SK-N-SH (cell line): ENCODE measurements around the gene SH3RF2. TPM values are rescaled to one million over a fixed set of nuclear protein-coding genes. Genes with fewer than 3 reads are reported as not detected.

ENCODE experiments used
- CTCF ChIA-PET: fragments of 300-600, 350-600 bp; formaldehyde crosslinking; extraction: SDS; loops from one replicate; lab custom pipeline; 2021; lab: Yijun Ruan, JAX
- POLR2A ChIA-PET: fragments of 350-600 bp; sonication (Branson Sonifier 250); formaldehyde crosslinking; extraction: SDS; loops from one replicate; lab custom pipeline; 2020; ENCODE audit warnings: antibody characterized with exemption, inconsistent platforms; lab: Yijun Ruan, JAX
- DNase-seq: peaks from one replicate; pipeline ENCODE4 v3.0.0; 2012
- H2AFZ ChIP-seq: fragments of 200-600 bp; sonication (generic); 2 replicates; pipeline ENCODE4 v1.8.1; 2016; ENCODE audit warnings: antibody characterized with exemption, mild to moderate bottlenecking, low read depth
- H3F3A ChIP-seq: fragments of 200-600 bp; sonication (generic); replicated peaks from 2 replicates; pipeline ENCODE3; 2016; ENCODE audit warnings: antibody characterized with exemption, mild to moderate bottlenecking; ENCODE audit not compliant: insufficient read depth
- H3K27ac ChIP-seq, 2 experiments: fragments of 200-500 bp in 1 of 2; fragments of 200-600 bp in 1 of 2; sonication (Bioruptor generic) in 1 of 2; sonication (generic), shearing (Covaris generic) in 1 of 2; 2 replicates each; pipeline versions ENCODE4 v1.5.1 to v1.6.1; 2014 to 2016; ENCODE audit warnings: low read depth in 2 of 2, inconsistent platforms in 1 of 2, low read length in 1 of 2, mild to moderate bottlenecking in 1 of 2, mixed read lengths in 1 of 2
- H3K27me3 ChIP-seq: fragments of 200-600 bp; sonication (generic), shearing (Covaris generic); 2 replicates; pipeline ENCODE4 v1.6.1; 2016; ENCODE audit warnings: mixed run types; ENCODE audit not compliant: insufficient read depth
- H3K36me3 ChIP-seq, 2 experiments: fragments of 200-500 bp in 1 of 2; fragments of 200-600 bp in 1 of 2; sonication (Bioruptor generic) in 1 of 2; sonication (generic) in 1 of 2; replicated peaks in 1 of 2; 2 replicates each; pipeline versions ENCODE3 to v1.5.1; 2014 to 2016; ENCODE audit warnings: low read length in 1 of 2, mild to moderate bottlenecking in 1 of 2; ENCODE audit not compliant: insufficient read depth in 2 of 2, control insufficient read depth in 1 of 2
- H3K4me1 ChIP-seq, 2 experiments: fragments of 200-500 bp in 1 of 2; fragments of 200-600 bp in 1 of 2; sonication (Bioruptor generic) in 1 of 2; sonication (generic), shearing (Covaris generic) in 1 of 2; 2 replicates each; pipeline versions ENCODE4 v1.5.1 to v1.6.1; 2014 to 2016; ENCODE audit warnings: low read depth in 1 of 2, low read length in 1 of 2, mixed run types in 1 of 2; ENCODE audit not compliant: insufficient read depth in 2 of 2, control insufficient read depth in 1 of 2
- H3K4me2 ChIP-seq: fragments of 200-600 bp; sonication (generic), shearing (Covaris generic); 2 replicates; pipeline ENCODE4 v1.6.1; 2017; ENCODE audit warnings: mixed run types
- H3K4me3 ChIP-seq, 2 experiments: fragments of 200-500 bp in 1 of 2; fragments of 200-600 bp in 1 of 2; sonication (Bioruptor generic) in 1 of 2; sonication (generic), shearing (Covaris generic) in 1 of 2; 2 replicates each; pipeline versions ENCODE4 v1.5.1 to v1.8.1; 2014 to 2016; ENCODE audit warnings: low read depth in 2 of 2, inconsistent platforms in 1 of 2, low read length in 1 of 2, mild to moderate bottlenecking in 1 of 2, mixed read lengths in 1 of 2, moderate library complexity in 1 of 2
- H3K79me2 ChIP-seq: fragments of 200-600 bp; sonication (generic); 2 replicates; pipeline ENCODE4 v1.8.1; 2017; ENCODE audit warnings: mild to moderate bottlenecking; ENCODE audit not compliant: insufficient read depth
- H3K9ac ChIP-seq: fragments of 200-600 bp; sonication (generic); 2 replicates; pipeline ENCODE4 v1.6.1; 2017; ENCODE audit warnings: mixed run types
- H3K9me2 ChIP-seq: fragments of 200-600 bp; sonication (generic); 2 replicates; pipeline ENCODE4 v1.6.1; 2017; ENCODE audit warnings: mixed run types
- H3K9me3 ChIP-seq: fragments of 200-600 bp; sonication (generic); 2 replicates; pipeline ENCODE4 v1.6.1; 2017; ENCODE audit warnings: mixed run types, mild to moderate bottlenecking, moderate library complexity
- H4K20me1 ChIP-seq: fragments of 200-600 bp; sonication (generic); 2 replicates; pipeline ENCODE4 v1.6.1; 2017; ENCODE audit warnings: mild to moderate bottlenecking, mixed run types; ENCODE audit not compliant: insufficient read depth
- EP300 ChIP-seq, 2 experiments: IDR thresholded peaks; 2 replicates each; pipeline versions ENCODE4 v1.4.0 to v1.6.1; 2012; ENCODE audit warnings: borderline replicate concordance in 1 of 2, low read depth in 1 of 2, low read length in 1 of 2
- FOSL2 ChIP-seq: IDR thresholded peaks from 2 replicates; pipeline ENCODE4 v1.4.0; 2012; ENCODE audit warnings: low read depth, mild to moderate bottlenecking, moderate library complexity, borderline replicate concordance
- GATA2 ChIP-seq: sonication (generic); formaldehyde crosslinking; IDR thresholded peaks from 2 replicates; pipeline ENCODE4 v1.5.0; 2020; ENCODE audit warnings: mild to moderate bottlenecking, missing genetic modification reagents
- MAX ChIP-seq: IDR thresholded peaks from 2 replicates; pipeline ENCODE4 v1.4.0; 2012; ENCODE audit warnings: low read depth
- MEF2A ChIP-seq: IDR thresholded peaks from 2 replicates; pipeline ENCODE4 v1.4.0; 2012; ENCODE audit warnings: low read depth, borderline replicate concordance
- MXI1 ChIP-seq: IDR thresholded peaks from 2 replicates; pipeline ENCODE4 v1.6.1; 2012; ENCODE audit warnings: mild to moderate bottlenecking, low read depth, low read length, improper control_type of control experiment
- NRF1 ChIP-seq: IDR thresholded peaks from 2 replicates; pipeline ENCODE4 v1.6.1; 2012; ENCODE audit warnings: low read depth, mild to moderate bottlenecking, low read length
- PBX3 ChIP-seq: IDR thresholded peaks from 2 replicates; pipeline ENCODE4; 2012
- RAD21 ChIP-seq: IDR thresholded peaks from 2 replicates; pipeline ENCODE4 v1.6.1; 2012; ENCODE audit warnings: mild to moderate bottlenecking, low read length
- REST ChIP-seq: IDR thresholded peaks from 2 replicates; pipeline ENCODE4 v1.6.1; 2012; ENCODE audit warnings: mild to moderate bottlenecking, low read depth, low read length, moderate library complexity
- RFX5 ChIP-seq: IDR thresholded peaks from 2 replicates; pipeline ENCODE4 v1.6.1; 2012; ENCODE audit warnings: mild to moderate bottlenecking, improper control_type of control experiment, low read length
- USF1 ChIP-seq: IDR thresholded peaks from 2 replicates; pipeline ENCODE4 v1.4.0; 2012; ENCODE audit warnings: low read depth, borderline replicate concordance
- USF2 ChIP-seq: fragments of 150-350 bp; IDR thresholded peaks from 2 replicates; pipeline ENCODE4 v1.6.1; 2017; ENCODE audit warnings: antibody characterized with exemption, low read length, low read depth, borderline replicate concordance
- YY1 ChIP-seq: IDR thresholded peaks from 2 replicates; pipeline ENCODE4 v1.4.0; 2012; ENCODE audit warnings: low read depth, mild to moderate bottlenecking
- WGBS: methylation state at CpG from one replicate; pipeline ENCODE4 v1.1.6; 2017; ENCODE audit warnings: low lambda C conversion rate; 5-methylcytosine and 5-hydroxymethylcytosine counted together
- polyA plus RNA-seq, 3 experiments: library from polyadenylated mRNA; depleted of rRNA; stranded (reverse); fragments of >200 nt; gene quantifications; 2 replicates each; pipeline ENCODE4 v1.2.3, GENCODE V29; 2012

SH3RF2 gene
- polyA plus RNA-seq, 1 of the 3 experiments (the other 2 are of a cell fraction) = 0.87 TPM

GRCh38 chr5:145920542-145921210 lies 15.7 kb upstream of the SH3RF2 start:
- no peaks in the 10 kb centered on the region for H4K20me1 ChIP-seq
- TF ChIP-seq MEF2A = no peak
- TF ChIP-seq GATA2 (CRISPR knock-in tag) = no peak
- no peak for TF ChIP-seq FOSL2
- TF ChIP-seq EP300 (IDR thresholded peaks at IDR 0.05; ENCODE audit: borderline replicate concordance in 1 of 2, low read depth in 1 of 2, low read length in 1 of 2) = no peak
- TF ChIP-seq REST = no peak
- TF ChIP-seq MXI1 = no peak
- no peak for TF ChIP-seq NRF1
- TF ChIP-seq RAD21 = no peak
- no peak for TF ChIP-seq USF1
- no peak for TF ChIP-seq USF2
- TF ChIP-seq, all 33 proteins: peak for 0
- Histone ChIP-seq H2AFZ (no peak overlapping the region), H3K27ac (no peak overlapping the region), H3K4me2 (no peak overlapping the region), H3K4me3 (no peak overlapping the region), H3K9me3 (no peaks in the 10 kb centered on the region), H3F3A (peaks cover 15% of the 10 kb centered on the region), H3K27me3 (no peaks in the 10 kb centered on the region), H3K9me2 (no peaks in the 10 kb centered on the region), H3K9ac (no peak overlapping the region), H3K36me3 (no peaks in the 10 kb centered on the region), H3K4me1 (peaks cover 0 to 24% of the 10 kb centered on the region in 2 experiments; a peak in 3 of 4 replicates), H3K79me2 (no peaks in the 10 kb centered on the region)
- WGBS = 80% methylated on average over 1 of the region's 1 CpG
- DNase-seq = no peak
- POLR2A ChIA-PET = no interaction called here
- CTCF ChIA-PET = interaction anchor here (1.5 kb wide), 1 partner anchor 8 kb away, joined by 4 read pairs; no protein-coding TSS in a partner anchor

GRCh38 chr5:145921211-145921610 lies 15.2 kb upstream of the SH3RF2 start:
- H3K36me3 ChIP-seq = no peaks in the 10 kb centered on the region
- no peak overlapping the region for H3K27ac ChIP-seq
- no peak for DNase-seq
- H3F3A ChIP-seq = peaks cover 19% of the 10 kb centered on the region
- no peaks in the 10 kb centered on the region for H3K9me3 ChIP-seq
- H3K27me3 ChIP-seq = no peaks in the 10 kb centered on the region
- WGBS = 79% methylated on average over 2 of the region's 2 CpGs
- H3K4me2 ChIP-seq = no peak overlapping the region
- H3K4me3 ChIP-seq = no peak overlapping the region
- H3K79me2 ChIP-seq = no peaks in the 10 kb centered on the region
- TF ChIP-seq PBX3 = no peak
- no peak for TF ChIP-seq MAX
- no peak for TF ChIP-seq RFX5
- no peak for TF ChIP-seq REST
- no peak for TF ChIP-seq YY1
- ChIA-PET POLR2A (no interaction called here), CTCF (interaction anchor here (1.5 kb wide), 1 partner anchor 9 kb away, joined by 4 read pairs; no protein-coding TSS in a partner anchor)
- H3K9me2 ChIP-seq = no peaks in the 10 kb centered on the region
- H3K4me1 ChIP-seq = peaks cover 0 to 26% of the 10 kb centered on the region in 2 experiments; a peak in 3 of 4 replicates
- no peaks in the 10 kb centered on the region for H4K20me1 ChIP-seq
- H2AFZ ChIP-seq = no peak overlapping the region
- H3K9ac ChIP-seq = no peak overlapping the region
